Fibroblast of the aortic adventitia (primary cell): ENCODE measurements around the gene PLEKHG3. TPM values are rescaled to one million over a fixed set of nuclear protein-coding genes. Genes with fewer than 3 reads are reported as not detected.

Experiments
- DNase-seq: peaks from one replicate; pipeline ENCODE4 v3.0.0-alpha.2; 2010; ENCODE audit warnings: low read depth
- H3K4me3 ChIP-seq: 2 replicates; pipeline ENCODE4 v1.5.1; 2011; ENCODE audit warnings: low read depth, mild to moderate bottlenecking, control low read depth, low read length, moderate library complexity
- total RNA-seq: library from RNA; depleted of rRNA; stranded (reverse); fragments of >200 nt; gene quantifications from 2 replicates; pipeline ENCODE4 v1.2.3, GENCODE V29; 2012; ENCODE audit warnings: low replicate concordance
- TF ChIP-seq, protein P1 (sequence below): IDR thresholded peaks from 2 replicates; pipeline ENCODE4 v1.5.1; 2011; ENCODE audit warnings: mild to moderate bottlenecking, low read length, control low read depth, inconsistent platforms; ENCODE audit not compliant: insufficient read depth

Gene PLEKHG3
- total RNA-seq, 1 donor = 9.0 TPM

DNA sequence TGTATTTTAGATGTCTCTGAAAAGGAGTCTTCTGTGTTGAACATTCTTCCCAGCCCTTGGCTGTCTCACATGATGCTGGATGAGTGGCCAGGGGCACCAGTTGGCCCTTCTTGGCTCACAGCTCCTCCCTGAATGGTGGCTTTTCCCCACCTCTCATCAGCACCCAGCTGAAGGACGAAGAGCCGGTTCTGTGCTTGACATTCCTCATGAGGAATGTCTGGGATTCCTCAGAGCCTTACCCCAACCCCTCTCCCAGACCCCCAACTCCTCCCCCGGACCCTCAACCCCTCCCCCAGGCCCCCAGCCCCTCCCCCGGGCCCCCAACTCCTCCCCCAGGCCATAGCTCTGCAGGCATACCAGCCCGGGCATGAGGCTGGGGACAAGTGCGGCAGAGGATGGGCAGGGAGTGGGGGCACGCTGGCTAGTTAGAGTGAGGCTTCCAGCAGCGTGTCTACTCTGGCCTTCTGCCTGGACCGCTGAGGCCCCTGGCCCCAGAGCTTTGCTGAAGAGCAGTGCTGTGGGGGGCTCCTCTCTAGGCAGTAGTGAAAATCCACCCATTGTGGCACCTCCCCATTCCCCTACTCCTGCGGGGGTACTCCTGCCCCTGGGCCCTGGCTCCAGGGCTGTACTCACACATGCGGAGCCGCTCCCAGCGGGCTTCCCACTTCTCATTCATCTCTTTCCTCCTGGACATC, 64.3 kb downstream of the PLEKHG3 start:
- no peak overlapping the region for H3K4me3 ChIP-seq
- DNase-seq = no peak
- TF ChIP-seq, protein P1, sequence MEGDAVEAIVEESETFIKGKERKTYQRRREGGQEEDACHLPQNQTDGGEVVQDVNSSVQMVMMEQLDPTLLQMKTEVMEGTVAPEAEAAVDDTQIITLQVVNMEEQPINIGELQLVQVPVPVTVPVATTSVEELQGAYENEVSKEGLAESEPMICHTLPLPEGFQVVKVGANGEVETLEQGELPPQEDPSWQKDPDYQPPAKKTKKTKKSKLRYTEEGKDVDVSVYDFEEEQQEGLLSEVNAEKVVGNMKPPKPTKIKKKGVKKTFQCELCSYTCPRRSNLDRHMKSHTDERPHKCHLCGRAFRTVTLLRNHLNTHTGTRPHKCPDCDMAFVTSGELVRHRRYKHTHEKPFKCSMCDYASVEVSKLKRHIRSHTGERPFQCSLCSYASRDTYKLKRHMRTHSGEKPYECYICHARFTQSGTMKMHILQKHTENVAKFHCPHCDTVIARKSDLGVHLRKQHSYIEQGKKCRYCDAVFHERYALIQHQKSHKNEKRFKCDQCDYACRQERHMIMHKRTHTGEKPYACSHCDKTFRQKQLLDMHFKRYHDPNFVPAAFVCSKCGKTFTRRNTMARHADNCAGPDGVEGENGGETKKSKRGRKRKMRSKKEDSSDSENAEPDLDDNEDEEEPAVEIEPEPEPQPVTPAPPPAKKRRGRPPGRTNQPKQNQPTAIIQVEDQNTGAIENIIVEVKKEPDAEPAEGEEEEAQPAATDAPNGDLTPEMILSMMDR = no peak

GRCh38 chr14:64769096-64770020, 65.1 kb downstream of the PLEKHG3 start:
- TF ChIP-seq, protein P1 = no peak
- H3K4me3 ChIP-seq = no peak overlapping the region
- no peak for DNase-seq

DNA sequence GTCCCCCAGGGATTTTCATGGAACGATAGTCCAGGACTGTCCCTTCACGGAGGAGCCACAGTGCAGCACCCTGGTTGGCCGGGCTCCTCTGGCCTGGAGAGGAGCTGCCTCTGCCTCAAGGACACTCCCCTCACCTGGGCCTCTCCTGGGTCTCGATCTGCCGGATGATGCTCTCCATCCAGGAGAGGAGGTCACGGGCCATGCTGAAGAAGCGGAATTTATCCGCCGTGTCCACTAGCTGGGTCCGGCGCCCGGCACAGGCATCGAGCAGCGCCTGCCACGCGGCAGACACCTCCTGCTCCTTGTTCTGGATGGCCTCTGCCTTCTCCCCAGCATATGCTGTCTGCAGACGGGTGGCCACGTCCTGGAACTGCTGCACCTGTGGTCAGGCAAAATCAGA, 66.5 kb downstream of the PLEKHG3 start:
- DNase-seq = no peak
- TF ChIP-seq, protein P1 = no peak
- no peak overlapping the region for H3K4me3 ChIP-seq

DNA sequence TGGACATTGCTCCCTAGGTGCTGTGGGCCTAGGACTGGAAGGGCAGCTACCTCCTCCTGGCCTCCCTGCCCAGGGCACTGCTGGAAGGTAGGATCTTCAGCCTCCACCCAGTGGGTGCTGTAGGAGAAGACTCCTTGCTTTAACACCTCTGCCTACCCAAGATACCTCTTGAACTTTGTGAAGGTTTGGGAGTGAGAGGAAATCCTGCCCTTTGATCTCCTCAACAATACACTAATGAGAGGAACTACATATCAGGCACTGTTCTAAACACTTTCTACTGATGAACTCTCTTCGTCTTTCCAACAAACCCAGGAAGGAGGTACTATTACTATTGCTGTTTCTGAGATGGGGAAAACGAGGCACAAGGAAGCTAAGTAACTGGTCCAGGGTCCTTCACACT, 66.9 kb downstream of the PLEKHG3 start:
- no peak for DNase-seq
- no peak overlapping the region for H3K4me3 ChIP-seq
- TF ChIP-seq, protein P1 = no peak

GRCh38 chr14:64772397-64772950, 68.2 kb downstream of the PLEKHG3 start:
- TF ChIP-seq, protein P1 = no peak
- no peak for DNase-seq
- H3K4me3 ChIP-seq = no peak overlapping the region

DNA sequence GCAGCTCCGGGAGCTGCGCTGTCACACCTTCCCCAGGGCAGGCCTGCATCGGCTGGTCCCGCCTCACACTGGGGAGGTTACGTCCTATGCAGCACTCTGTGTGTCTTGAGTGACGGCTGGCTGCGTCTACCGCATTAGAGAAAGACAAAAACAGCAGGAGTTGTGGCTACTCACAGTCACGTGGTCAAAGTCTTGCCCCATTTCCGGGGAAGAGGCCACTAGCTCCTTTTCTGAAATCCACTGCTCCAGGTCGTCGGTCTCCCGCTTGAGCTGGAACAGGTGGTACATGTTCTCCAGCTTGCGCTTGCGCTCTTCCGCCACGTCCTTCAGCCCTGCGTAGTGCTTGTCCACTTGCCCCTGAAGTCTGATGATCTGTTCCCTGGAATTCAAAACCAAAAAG, 68.8 kb downstream of the PLEKHG3 start:
- no peak for DNase-seq
- TF ChIP-seq, protein P1 = no peak

More for the DNA sequence above, 68.8 kb downstream of the PLEKHG3 start:
- H3K4me3 ChIP-seq = no peak overlapping the region
